Subcutaneous abdominal adipose tissue (tissue), 5 donors: ENCODE data around the gene MORN1.

Experiments
- H3K27ac ChIP-seq: one replicate; pipeline ENCODE4 v1.7.0; 2013; ENCODE audit warnings: low read depth, mild to moderate bottlenecking, inconsistent platforms, low read length, moderate library complexity
- H3K27me3 ChIP-seq, 5 donors: one replicate each; pipeline ENCODE4 v1.7.0; 2013; ENCODE audit warnings: low read length in 5 of 5, inconsistent platforms in 1 of 5; ENCODE audit not compliant: control insufficient read depth in 5 of 5, insufficient read depth in 4 of 5
- H3K36me3 ChIP-seq, 5 donors: one replicate each; pipeline ENCODE4 v1.7.0; 2013; ENCODE audit warnings: low read length in 5 of 5; ENCODE audit not compliant: control insufficient read depth in 5 of 5, insufficient read depth in 5 of 5
- H3K4me1 ChIP-seq, 5 donors: one replicate each; pipeline ENCODE4 v1.7.0; 2013; ENCODE audit warnings: low read length in 5 of 5, mild to moderate bottlenecking in 3 of 5, moderate library complexity in 1 of 5; ENCODE audit not compliant: control insufficient read depth in 5 of 5, insufficient read depth in 5 of 5
- H3K4me3 ChIP-seq, 5 donors: one replicate each; pipeline ENCODE4 v1.7.0; 2013; ENCODE audit warnings: low read length in 5 of 5, low read depth in 1 of 5
- H3K9ac ChIP-seq, 5 donors: one replicate each; pipeline ENCODE4 v1.7.0; 2013; ENCODE audit warnings: low read length in 5 of 5, mild to moderate bottlenecking in 4 of 5, moderate library complexity in 3 of 5
- H3K9me3 ChIP-seq, 5 donors: one replicate each; pipeline ENCODE4 v1.7.0; 2013; ENCODE audit warnings: low read length in 5 of 5; ENCODE audit not compliant: control insufficient read depth in 5 of 5
- donor health status: healthy.
- donor health status: healthy.
- donor health status: healthy.
- donor health status: healthy.
- donor health status: healthy.

Gene MORN1

DNA sequence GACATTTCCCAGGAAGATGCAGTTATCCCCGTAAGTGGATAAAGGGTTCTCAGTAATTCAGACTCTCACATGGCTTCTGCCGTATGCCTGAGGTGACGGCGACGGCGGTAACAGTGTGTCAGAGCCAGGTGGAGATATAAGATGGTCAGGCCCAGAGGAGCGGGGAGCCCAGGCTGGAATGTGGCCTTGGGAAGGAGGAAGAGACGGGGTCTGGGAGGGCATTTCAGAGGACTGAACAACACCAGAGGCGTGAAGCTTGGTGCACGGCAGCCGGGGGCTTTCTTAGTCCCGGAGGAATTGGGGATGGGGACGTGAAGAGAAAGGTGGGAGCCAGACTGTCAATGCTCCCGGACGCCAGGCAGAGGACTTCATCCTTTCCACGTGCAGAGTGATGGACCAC lies 1.3 kb upstream of the MORN1 start:
- Histone ChIP-seq H3K36me3 (peaks cover 0 to 45% (median 34%) of the 10 kb centered on the region in 5 donors), H3K27ac (peak overlapping the region; percentile 55), H3K9me3 (peaks cover 0 to 2% (median 0%) of the 10 kb centered on the region in 5 donors), H3K4me3 (peak overlapping the region; percentile 71 to 88 (median 81)), H3K4me1 (peaks cover 16 to 46% (median 35%) of the 10 kb centered on the region in 5 donors), H3K27me3 (peaks cover 0 to 5% (median 0%) of the 10 kb centered on the region in 5 donors), H3K9ac (peak overlapping the region; percentile 71 to 89 (median 86))

DNA sequence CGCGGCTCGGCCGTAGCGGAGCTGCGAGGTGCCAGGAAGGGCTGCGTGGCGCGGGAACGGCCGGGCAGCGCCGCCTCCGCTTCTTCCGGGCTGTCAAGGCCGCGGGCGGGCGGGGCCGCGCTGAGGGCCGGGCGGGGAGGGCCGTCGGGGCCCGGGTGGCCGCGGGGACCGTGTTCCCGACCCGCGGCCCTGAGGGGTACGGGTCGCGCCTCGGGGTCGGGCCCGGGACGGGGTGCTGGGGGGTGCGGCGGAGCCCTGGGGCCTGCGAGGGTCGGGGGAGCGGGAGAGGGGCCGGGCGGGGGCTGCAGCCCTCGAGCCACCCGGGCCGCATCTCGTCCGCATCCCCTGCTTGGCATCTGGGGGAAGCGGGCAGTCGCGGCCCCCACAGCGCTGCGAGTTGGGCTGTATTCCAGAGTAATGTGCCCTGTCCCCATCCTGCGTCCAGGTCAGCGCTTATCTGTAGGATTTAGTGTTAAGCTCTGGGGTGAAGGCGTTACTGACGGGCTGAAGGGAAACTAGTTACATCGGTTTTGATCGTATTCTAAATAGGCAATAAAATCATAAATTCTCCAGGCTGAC lies 666 bp upstream of the MORN1 start:
- peak overlapping the region; percentile 71 to 89 (median 86) for H3K9ac ChIP-seq

GRCh38 chr1:2389644-2390043 lies 1.7 kb downstream of the MORN1 start:
- H3K27ac ChIP-seq = no peak overlapping the region
- no peak overlapping the region for H3K9ac ChIP-seq
- H3K4me3 ChIP-seq = no peak overlapping the region
- peaks cover 0 to 23% (median 16%) of the 10 kb centered on the region in 5 donors for H3K36me3 ChIP-seq
- peaks cover 10 to 37% (median 32%) of the 10 kb centered on the region in 5 donors for H3K4me1 ChIP-seq
- H3K9me3 ChIP-seq = no peaks in the 10 kb centered on the region
- H3K27me3 ChIP-seq = no peaks in the 10 kb centered on the region

More for the DNA sequence above, 666 bp upstream of the MORN1 start:
- Histone ChIP-seq H3K27ac (peak overlapping the region; percentile 55), H3K9me3 (peaks cover 0 to 2% (median 0%) of the 10 kb centered on the region in 5 donors), H3K27me3 (peaks cover 0 to 5% (median 0%) of the 10 kb centered on the region in 5 donors), H3K4me3 (peak overlapping the region; percentile 71 to 88 (median 81)), H3K4me1 (peaks cover 16 to 45% (median 32%) of the 10 kb centered on the region in 5 donors), H3K36me3 (peaks cover 0 to 44% (median 30%) of the 10 kb centered on the region in 5 donors)

GRCh38 chr1:2388004-2388913 lies 3.1 kb downstream of the MORN1 start:
- H3K4me3 ChIP-seq = no peak overlapping the region
- H3K27ac ChIP-seq = no peak overlapping the region
- H3K4me1 ChIP-seq = peaks cover 8 to 27% (median 22%) of the 10 kb centered on the region in 5 donors
- peaks cover 0 to 10% (median 7%) of the 10 kb centered on the region in 5 donors for H3K36me3 ChIP-seq
- H3K27me3 ChIP-seq = no peaks in the 10 kb centered on the region
- no peaks in the 10 kb centered on the region for H3K9me3 ChIP-seq
- H3K9ac ChIP-seq = no peak overlapping the region

GRCh38 chr1:2386636-2387611 lies 4.4 kb downstream of the MORN1 start:
- Histone ChIP-seq H3K9me3 (no peaks in the 10 kb centered on the region), H3K9ac (no peak overlapping the region), H3K4me3 (no peak overlapping the region), H3K27me3 (no peaks in the 10 kb centered on the region), H3K36me3 (peaks cover 0 to 7% (median 3%) of the 10 kb centered on the region in 5 donors), H3K4me1 (peaks cover 0 to 18% (median 12%) of the 10 kb centered on the region in 5 donors), H3K27ac (no peak overlapping the region)

GRCh38 chr1:2385606-2386280 lies 5.6 kb downstream of the MORN1 start:
- Histone ChIP-seq H3K4me3 (no peak overlapping the region), H3K27ac (no peak overlapping the region), H3K27me3 (no peaks in the 10 kb centered on the region), H3K9ac (no peak overlapping the region), H3K36me3 (peaks cover 0 to 7% (median 3%) of the 10 kb centered on the region in 5 donors), H3K9me3 (no peaks in the 10 kb centered on the region), H3K4me1 (peaks cover 0 to 24% (median 19%) of the 10 kb centered on the region in 5 donors)

GRCh38 chr1:2384941-2385481 lies 6.3 kb downstream of the MORN1 start:
- H3K27me3 ChIP-seq = no peaks in the 10 kb centered on the region
- H3K9ac ChIP-seq = no peak overlapping the region
- H3K4me3 ChIP-seq = no peak overlapping the region
- peaks cover 0 to 7% (median 3%) of the 10 kb centered on the region in 5 donors for H3K36me3 ChIP-seq
- no peak overlapping the region for H3K27ac ChIP-seq
- H3K4me1 ChIP-seq = peaks cover 0 to 18% (median 14%) of the 10 kb centered on the region in 5 donors
- H3K9me3 ChIP-seq = no peaks in the 10 kb centered on the region

GRCh38 chr1:2384130-2384860 lies 7.1 kb downstream of the MORN1 start:
- Histone ChIP-seq H3K4me1 (peaks cover 0 to 18% (median 14%) of the 10 kb centered on the region in 5 donors), H3K27ac (no peak overlapping the region), H3K4me3 (no peak overlapping the region), H3K27me3 (no peaks in the 10 kb centered on the region), H3K9me3 (no peaks in the 10 kb centered on the region), H3K9ac (no peak overlapping the region), H3K36me3 (peaks cover 0 to 7% (median 3%) of the 10 kb centered on the region in 5 donors)
